ENCODE data around the gene HVCN1. TPM values are rescaled to one million over a fixed set of nuclear protein-coding genes. Genes with fewer than 3 reads are reported as not detected.

Gene HVCN1
- total RNA-seq, 1 donor from 2014 or later: 7.6 TPM

- TF ChIP-seq POLR2AphosphoS5 (IDR thresholded peaks at IDR 0.05; ENCODE audit: insufficient read depth in 1 of 2, low read depth in 1 of 2): no peak
- TF ChIP-seq POLR2A (IDR thresholded peaks at IDR 0.05): no peak
- no peak for TF ChIP-seq CTCF (IDR thresholded peaks at IDR 0.05)
- Histone ChIP-seq H3K27me3 (no peaks in the 10 kb centered on the region), H3K4me3 (no peak overlapping the region), H3K27ac (no peak overlapping the region), H3K9me3 (no peaks in the 10 kb centered on the region), H3K4me1 (no peaks in the 10 kb centered on the region), H3K36me3 (peaks cover 0 to 23% of the 10 kb centered on the region in 2 donors)
- intact Hi-C loops (cut with DNase I): no loop called here
- DNase-seq (ENCODE audit: extremely low spot score in 2 of 2): no peak
These were observed 61.3 kb downstream of the HVCN1 start for GRCh38 chr12:110627500-110628195.

GRCh38 chr12:110622582-110622981 lies 66.3 kb downstream of the HVCN1 start:
- intact Hi-C loops (cut with DNase I): no loop called here
- Histone ChIP-seq H3K36me3 (peaks cover 0 to 5% of the 10 kb centered on the region in 2 donors), H3K27ac (no peak overlapping the region)

GRCh38 chr12:110619534-110619953 lies 69.4 kb downstream of the HVCN1 start:
- no peak for DNase-seq (ENCODE audit: extremely low spot score in 2 of 2)
- Histone ChIP-seq H3K4me3 (no peak overlapping the region), H3K27me3 (no peaks in the 10 kb centered on the region), H3K4me1 (peaks cover 11% of the 10 kb centered on the region), H3K36me3 (no peaks in the 10 kb centered on the region), H3K27ac (no peak overlapping the region), H3K9me3 (no peaks in the 10 kb centered on the region)
- intact Hi-C loops (cut with DNase I): loop anchor here (10.0 kb wide), 1 partner anchor 75 kb away; no protein-coding TSS in a partner anchor
- TF ChIP-seq CTCF (IDR thresholded peaks at IDR 0.05): no peak
- no peak for TF ChIP-seq POLR2AphosphoS5 (IDR thresholded peaks at IDR 0.05; ENCODE audit: insufficient read depth in 1 of 2, low read depth in 1 of 2)
- no peak for TF ChIP-seq POLR2A (IDR thresholded peaks at IDR 0.05)

More at GRCh38 chr12:110622582-110622981, 66.3 kb downstream of the HVCN1 start:
- H3K9me3 ChIP-seq: no peaks in the 10 kb centered on the region
- H3K27me3 ChIP-seq: no peaks in the 10 kb centered on the region
- TF ChIP-seq POLR2AphosphoS5 (IDR thresholded peaks at IDR 0.05; ENCODE audit: insufficient read depth in 1 of 2, low read depth in 1 of 2) (no peak), CTCF (IDR thresholded peaks at IDR 0.05) (no peak)
- no peak for DNase-seq (ENCODE audit: extremely low spot score in 2 of 2)
- no peaks in the 10 kb centered on the region for H3K4me1 ChIP-seq
- H3K4me3 ChIP-seq: no peak overlapping the region

GRCh38 chr12:110616471-110617115 lies 72.3 kb downstream of the HVCN1 start:
- TF ChIP-seq POLR2A (IDR thresholded peaks at IDR 0.05): no peak
- no peak for TF ChIP-seq CTCF (IDR thresholded peaks at IDR 0.05)
- TF ChIP-seq POLR2AphosphoS5 (IDR thresholded peaks at IDR 0.05; ENCODE audit: insufficient read depth in 1 of 2, low read depth in 1 of 2): no peak
- no peaks in the 10 kb centered on the region for H3K9me3 ChIP-seq
- H3K27ac ChIP-seq: no peak overlapping the region
- peaks cover 16% of the 10 kb centered on the region for H3K4me1 ChIP-seq
- no peak for DNase-seq (ENCODE audit: extremely low spot score in 2 of 2)
- H3K36me3 ChIP-seq: no peaks in the 10 kb centered on the region
- intact Hi-C loops (cut with DNase I): loop anchor here (10.0 kb wide), 1 partner anchor 78 kb away; no protein-coding TSS in a partner anchor
- no peak overlapping the region for H3K4me3 ChIP-seq
- H3K27me3 ChIP-seq: no peaks in the 10 kb centered on the region

- Histone ChIP-seq H3K4me1 (peaks cover 16% of the 10 kb centered on the region), H3K27ac (no peak overlapping the region), H3K27me3 (no peaks in the 10 kb centered on the region), H3K4me3 (no peak overlapping the region), H3K36me3 (no peaks in the 10 kb centered on the region), H3K9me3 (no peaks in the 10 kb centered on the region)
- no peak for TF ChIP-seq POLR2A (IDR thresholded peaks at IDR 0.05)
- TF ChIP-seq CTCF (IDR thresholded peaks at IDR 0.05): no peak
- TF ChIP-seq POLR2AphosphoS5 (IDR thresholded peaks at IDR 0.05; ENCODE audit: insufficient read depth in 1 of 2, low read depth in 1 of 2): no peak
- no peak for DNase-seq (ENCODE audit: extremely low spot score in 2 of 2)
- intact Hi-C loops (cut with DNase I): loop anchor here (10.0 kb wide), 1 partner anchor 80 kb away; no protein-coding TSS in a partner anchor
These were observed 73.7 kb downstream of the HVCN1 start for GRCh38 chr12:110615171-110615570.
